ELF-1 (cell line): ENCODE results near the gene TSHZ3.

Source experiments
- DNase-seq: peaks from one replicate; pipeline ENCODE4 v3.0.0-alpha.2; 2016; ENCODE audit warnings: low read depth, low spot score

TSHZ3 gene

GRCh38 chr19:31354316-31354715, 5.1 kb upstream of the TSHZ3 start:
- peak; percentile 15 for DNase-seq

- peak; percentile 53 for DNase-seq
Observed at GRCh38 chr19:31353833-31354232, 4.6 kb upstream of the TSHZ3 start.

GRCh38 chr19:31352782-31353651, 3.8 kb upstream of the TSHZ3 start:
- peak; percentile 91 for DNase-seq

GRCh38 chr19:31352296-31352781, 3.1 kb upstream of the TSHZ3 start:
- peak; percentile 77 for DNase-seq

GRCh38 chr19:31351855-31352195, 2.6 kb upstream of the TSHZ3 start:
- peak; percentile 57 for DNase-seq

GRCh38 chr19:31351056-31351854, 2.0 kb upstream of the TSHZ3 start:
- peak; percentile 74 for DNase-seq

- peak; percentile 19 for DNase-seq
Observed at GRCh38 chr19:31350693-31351055, 1.4 kb upstream of the TSHZ3 start.

GRCh38 chr19:31350033-31350692, 927 bp upstream of the TSHZ3 start:
- DNase-seq: no peak

- peak; percentile 32 for DNase-seq
Observed at GRCh38 chr19:31348481-31349159, 616 bp downstream of the TSHZ3 start.

- DNase-seq: no peak
Observed at GRCh38 chr19:31347828-31348392, 1.3 kb downstream of the TSHZ3 start.

GRCh38 chr19:31347354-31347753, 1.9 kb downstream of the TSHZ3 start:
- DNase-seq: no peak

GRCh38 chr19:31346184-31347059, 2.8 kb downstream of the TSHZ3 start:
- no peak for DNase-seq

GRCh38 chr19:31344403-31344802, 4.8 kb downstream of the TSHZ3 start:
- DNase-seq: peak; percentile 24

- no peak for DNase-seq
Observed at GRCh38 chr19:31342926-31343325, 6.3 kb downstream of the TSHZ3 start.

- no peak for DNase-seq
Observed at GRCh38 chr19:31340042-31341025, 8.9 kb downstream of the TSHZ3 start.

- no peak for DNase-seq
Observed at GRCh38 chr19:31339411-31339810, 9.8 kb downstream of the TSHZ3 start.

- peak; percentile 89 for DNase-seq
Observed at GRCh38 chr19:31338069-31338776, 11.0 kb downstream of the TSHZ3 start.
